ENCODE measurements around the gene DPYSL4. TPM values are rescaled to one million over a fixed set of nuclear protein-coding genes. Genes with fewer than 3 reads are reported as not detected.
A peak's percentile ranks its signal among the peaks of the same experiment; 100 is the strongest.

The DPYSL4 gene
- total and polyA plus RNA-seq, 2 of the 13 experiments (the other 11 are each of a cell fraction or from before 2014, with no cell fraction given): 0.84 to 1.2 TPM

DNA sequence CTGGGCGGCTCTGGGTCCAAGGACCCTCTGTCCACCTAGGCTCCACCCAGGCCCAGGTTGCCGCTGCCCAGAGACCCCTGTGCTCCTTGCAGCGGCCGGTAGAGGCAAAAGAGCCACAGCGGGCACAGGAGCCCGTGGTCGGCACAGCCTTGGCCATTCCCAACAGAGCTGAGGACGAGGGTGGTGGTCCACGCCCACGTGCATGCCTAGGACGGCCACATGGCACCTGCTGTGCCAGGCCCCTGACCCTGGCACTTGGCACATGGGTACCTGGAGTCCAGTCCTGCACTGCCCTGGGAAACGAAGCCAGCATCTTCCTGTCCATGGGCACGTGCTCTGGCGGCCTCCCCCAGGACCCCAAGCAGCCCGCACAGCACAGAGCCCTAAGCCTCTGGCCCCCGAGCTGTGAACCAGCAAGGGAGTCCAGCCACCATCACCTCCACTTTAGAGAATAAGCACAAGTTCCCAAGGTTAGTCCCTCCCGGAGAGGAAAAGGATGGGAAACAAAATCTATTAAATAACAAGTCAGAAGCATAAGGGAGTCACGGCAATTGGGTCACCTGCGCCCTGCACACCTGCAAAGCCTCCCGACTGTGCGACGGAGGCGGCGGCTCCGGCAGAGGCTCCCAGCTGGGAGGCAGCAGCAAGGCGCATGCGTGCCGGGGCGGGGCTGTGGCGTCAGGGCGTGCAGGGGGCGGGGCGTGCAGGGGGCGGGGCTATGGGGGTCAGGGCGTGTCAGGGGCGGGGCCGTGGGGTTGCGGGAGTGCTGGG, 61.9 kb downstream of the DPYSL4 start:
- TF ChIP-seq, protein P1, sequence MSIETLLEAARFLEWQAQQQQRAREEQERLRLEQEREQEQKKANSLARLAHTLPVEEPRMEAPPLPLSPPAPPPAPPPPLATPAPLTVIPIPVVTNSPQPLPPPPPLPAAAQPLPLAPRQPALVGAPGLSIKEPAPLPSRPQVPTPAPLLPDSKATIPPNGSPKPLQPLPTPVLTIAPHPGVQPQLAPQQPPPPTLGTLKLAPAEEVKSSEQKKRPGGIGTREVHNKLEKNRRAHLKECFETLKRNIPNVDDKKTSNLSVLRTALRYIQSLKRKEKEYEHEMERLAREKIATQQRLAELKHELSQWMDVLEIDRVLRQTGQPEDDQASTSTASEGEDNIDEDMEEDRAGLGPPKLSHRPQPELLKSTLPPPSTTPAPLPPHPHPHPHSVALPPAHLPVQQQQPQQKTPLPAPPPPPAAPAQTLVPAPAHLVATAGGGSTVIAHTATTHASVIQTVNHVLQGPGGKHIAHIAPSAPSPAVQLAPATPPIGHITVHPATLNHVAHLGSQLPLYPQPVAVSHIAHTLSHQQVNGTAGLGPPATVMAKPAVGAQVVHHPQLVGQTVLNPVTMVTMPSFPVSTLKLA (IDR thresholded peaks at IDR 0.05): peak; percentile 70
- TF ChIP-seq ZNF781 (CRISPR knock-in tag; IDR thresholded peaks at IDR 0.05; ENCODE audit: borderline replicate concordance, not compliant biosample characterization): no peak
- TF ChIP-seq, protein P2, sequence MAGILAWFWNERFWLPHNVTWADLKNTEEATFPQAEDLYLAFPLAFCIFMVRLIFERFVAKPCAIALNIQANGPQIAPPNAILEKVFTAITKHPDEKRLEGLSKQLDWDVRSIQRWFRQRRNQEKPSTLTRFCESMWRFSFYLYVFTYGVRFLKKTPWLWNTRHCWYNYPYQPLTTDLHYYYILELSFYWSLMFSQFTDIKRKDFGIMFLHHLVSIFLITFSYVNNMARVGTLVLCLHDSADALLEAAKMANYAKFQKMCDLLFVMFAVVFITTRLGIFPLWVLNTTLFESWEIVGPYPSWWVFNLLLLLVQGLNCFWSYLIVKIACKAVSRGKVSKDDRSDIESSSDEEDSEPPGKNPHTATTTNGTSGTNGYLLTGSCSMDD (CRISPR knock-in tag; IDR thresholded peaks at IDR 0.05): no peak
- intact Hi-C loops (cut with micrococcal nuclease; ENCODE audit: unreplicated experiment) (no loop called here), in situ Hi-C loops (cut with HindIII; ENCODE audit: extremely low pct_ligation_motif_present, low pct_unique_long_range_greater_than_20kb) (no loop called here)
- no peaks in the 10 kb centered on the region for H3K9me3 ChIP-seq (ENCODE audit: low read length)
- H3K79me2 ChIP-seq (ENCODE audit: insufficient read depth, low read length): no peaks in the 10 kb centered on the region
- peak overlapping the region in 1 of 3 experiments; percentile 20; a peak in 2 of 6 replicates for H3K4me3 ChIP-seq (replicated peaks in 1 of 3; ENCODE audit: insufficient read depth in 1 of 3, low read depth in 2 of 3, low read length in 3 of 3)
- FAIRE-seq (no peak), ATAC-seq (no peak), DNase-seq (ENCODE audit: low spot score) (no peak)
- H3K9ac ChIP-seq (ENCODE audit: insufficient read depth, low read depth, low read length): no peak overlapping the region
- H3K4me2 ChIP-seq (ENCODE audit: low read depth, low read length): no peak overlapping the region
- ChIA-PET POLR2A (no interaction called here), CTCF (ENCODE audit: low intra/inter-chr PET ratio, low total read pairs) (no interaction called here)
- H3K27me3 ChIP-seq (ENCODE audit: control insufficient read depth in 1 of 2, insufficient read depth in 2 of 2, low read length in 2 of 2): no peaks in the 10 kb centered on the region
- no peak overlapping the region for H3K27ac ChIP-seq (ENCODE audit: extremely low read length, insufficient read depth, low read length)
- H3K4me1 ChIP-seq (ENCODE audit: insufficient read depth, low read length): peaks cover 33% of the 10 kb centered on the region
- 71% methylated on average over 26 of the region's 38 CpGs for WGBS (ENCODE audit: low lambda C conversion rate)
- H2AFZ ChIP-seq (ENCODE audit: low read length): no peak overlapping the region
- H4K20me1 ChIP-seq (ENCODE audit: insufficient read depth, low read length): no peaks in the 10 kb centered on the region
- H3K36me3 ChIP-seq (replicated peaks in 1 of 2; ENCODE audit: control insufficient read depth in 1 of 2, insufficient read depth in 2 of 2, low read length in 2 of 2): no peaks in the 10 kb centered on the region
- no TSS peak for BruUV-seq (replicated peaks)

DNA sequence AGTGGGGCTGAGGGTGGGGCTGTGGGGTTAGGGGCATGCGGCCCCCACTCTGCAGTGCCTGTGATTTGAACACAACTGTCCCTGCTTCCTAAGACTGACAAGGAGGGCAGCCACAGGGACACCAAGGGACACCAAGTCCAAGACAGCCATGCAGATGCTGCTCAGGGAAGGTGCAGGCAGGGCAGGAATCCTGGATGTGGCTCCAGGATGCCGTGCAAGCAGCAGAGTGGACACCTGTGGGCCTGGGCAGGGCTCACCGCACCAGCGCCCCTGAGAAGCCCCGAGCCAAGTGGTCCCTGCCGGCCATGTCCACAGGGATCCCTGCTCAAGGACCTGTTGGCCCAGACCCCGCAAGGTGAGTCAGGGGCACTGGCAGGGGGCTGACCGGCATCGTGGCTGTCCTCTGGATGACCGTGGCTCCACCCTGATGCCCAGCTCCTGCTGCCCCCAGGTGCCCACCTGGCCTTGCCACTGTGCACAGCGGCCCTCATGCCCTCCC, 62.5 kb downstream of the DPYSL4 start:
- WGBS (ENCODE audit: low lambda C conversion rate): 80% methylated on average over 2 of the region's 11 CpGs
- DNase-seq (ENCODE audit: low spot score) (no peak), FAIRE-seq (no peak), ATAC-seq (no peak)
- intact Hi-C loops (cut with micrococcal nuclease; ENCODE audit: unreplicated experiment) (no loop called here), in situ Hi-C loops (cut with HindIII; ENCODE audit: extremely low pct_ligation_motif_present, low pct_unique_long_range_greater_than_20kb) (no loop called here)
- peaks cover 33% of the 10 kb centered on the region for H3K4me1 ChIP-seq (ENCODE audit: insufficient read depth, low read length)
- H3K27me3 ChIP-seq (ENCODE audit: control insufficient read depth in 1 of 2, insufficient read depth in 2 of 2, low read length in 2 of 2): no peaks in the 10 kb centered on the region
- H3K36me3 ChIP-seq (replicated peaks in 1 of 2; ENCODE audit: control insufficient read depth in 1 of 2, insufficient read depth in 2 of 2, low read length in 2 of 2): no peaks in the 10 kb centered on the region
- CTCF ChIA-PET (ENCODE audit: low intra/inter-chr PET ratio, low total read pairs): no interaction called here
- H2AFZ ChIP-seq (ENCODE audit: low read length): no peak overlapping the region
- no peaks in the 10 kb centered on the region for H3K9me3 ChIP-seq (ENCODE audit: low read length)
- POLR2A ChIA-PET: no interaction called here
- BruUV-seq (replicated peaks): no TSS peak
- H3K27ac ChIP-seq (ENCODE audit: extremely low read length, insufficient read depth, low read length): no peak overlapping the region
- no peak overlapping the region for H3K4me2 ChIP-seq (ENCODE audit: low read depth, low read length)
- H4K20me1 ChIP-seq (ENCODE audit: insufficient read depth, low read length): no peaks in the 10 kb centered on the region
- H3K4me3 ChIP-seq (replicated peaks in 1 of 3; ENCODE audit: insufficient read depth in 1 of 3, low read depth in 2 of 3, low read length in 3 of 3): no peak overlapping the region
- H3K9ac ChIP-seq (ENCODE audit: insufficient read depth, low read depth, low read length): no peak overlapping the region
- H3K79me2 ChIP-seq (ENCODE audit: insufficient read depth, low read length): no peaks in the 10 kb centered on the region
- TF ChIP-seq, protein P3, sequence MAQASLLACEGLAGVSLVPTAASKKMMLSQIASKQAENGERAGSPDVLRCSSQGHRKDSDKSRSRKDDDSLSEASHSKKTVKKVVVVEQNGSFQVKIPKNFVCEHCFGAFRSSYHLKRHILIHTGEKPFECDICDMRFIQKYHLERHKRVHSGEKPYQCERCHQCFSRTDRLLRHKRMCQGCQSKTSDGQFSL (CRISPR knock-in tag; IDR thresholded peaks at IDR 0.05): no peak
- TF ChIP-seq, protein P4, sequence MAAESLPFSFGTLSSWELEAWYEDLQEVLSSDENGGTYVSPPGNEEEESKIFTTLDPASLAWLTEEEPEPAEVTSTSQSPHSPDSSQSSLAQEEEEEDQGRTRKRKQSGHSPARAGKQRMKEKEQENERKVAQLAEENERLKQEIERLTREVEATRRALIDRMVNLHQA (CRISPR knock-in tag; IDR thresholded peaks at IDR 0.05): no peak
- no peak for TF ChIP-seq MIER2 (CRISPR knock-in tag; IDR thresholded peaks at IDR 0.05)
- no peak for TF ChIP-seq HOXA3 (CRISPR knock-in tag; IDR thresholded peaks at IDR 0.05)
- no peak for TF ChIP-seq MEF2D (CRISPR knock-in tag; IDR thresholded peaks at IDR 0.05)
- no peak for TF ChIP-seq ZNF614 (CRISPR knock-in tag; IDR thresholded peaks at IDR 0.05; ENCODE audit: borderline replicate concordance)
- no peak for TF ChIP-seq TSC22D2 (CRISPR knock-in tag; IDR thresholded peaks at IDR 0.05; ENCODE audit: borderline replicate concordance)
